ENCODE measurements around the gene PEG3.

The PEG3 gene

DNA sequence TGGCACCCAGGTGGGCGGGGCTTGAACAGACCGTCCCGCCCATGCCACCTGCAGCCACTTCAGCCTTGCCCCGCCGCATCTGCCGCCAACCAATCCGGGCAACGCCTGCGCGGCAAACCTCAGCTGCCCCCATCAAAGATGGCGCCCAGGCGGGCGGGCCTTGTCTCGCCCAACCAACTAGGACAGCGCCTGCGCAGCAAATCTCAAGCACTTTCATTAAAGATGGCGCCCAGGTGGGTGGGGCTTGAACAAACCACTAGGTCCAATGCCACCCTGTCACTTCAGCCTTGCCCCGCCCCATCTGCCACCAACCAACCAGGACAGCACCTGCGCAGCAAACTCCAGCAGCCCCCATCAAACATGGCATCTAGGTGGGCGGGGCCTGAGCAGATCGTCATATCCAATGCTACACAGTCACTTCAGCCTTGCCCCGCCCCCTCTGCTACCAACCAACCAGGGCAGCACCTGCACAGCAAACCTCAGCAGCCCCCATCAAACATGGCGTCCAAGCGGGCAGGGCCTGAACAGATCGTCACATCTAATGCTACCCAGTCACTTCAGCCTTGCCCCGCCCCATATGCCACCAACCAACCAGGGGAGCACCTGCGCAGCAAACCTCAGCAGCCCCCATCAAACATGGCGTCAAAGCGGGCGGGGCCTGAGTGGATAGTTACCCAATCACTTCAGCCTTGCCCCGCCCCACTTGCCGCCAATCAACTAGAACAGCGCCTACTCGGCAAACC lies 1.4 kb downstream of the PEG3 start:
- no peak for DNase-seq

DNA sequence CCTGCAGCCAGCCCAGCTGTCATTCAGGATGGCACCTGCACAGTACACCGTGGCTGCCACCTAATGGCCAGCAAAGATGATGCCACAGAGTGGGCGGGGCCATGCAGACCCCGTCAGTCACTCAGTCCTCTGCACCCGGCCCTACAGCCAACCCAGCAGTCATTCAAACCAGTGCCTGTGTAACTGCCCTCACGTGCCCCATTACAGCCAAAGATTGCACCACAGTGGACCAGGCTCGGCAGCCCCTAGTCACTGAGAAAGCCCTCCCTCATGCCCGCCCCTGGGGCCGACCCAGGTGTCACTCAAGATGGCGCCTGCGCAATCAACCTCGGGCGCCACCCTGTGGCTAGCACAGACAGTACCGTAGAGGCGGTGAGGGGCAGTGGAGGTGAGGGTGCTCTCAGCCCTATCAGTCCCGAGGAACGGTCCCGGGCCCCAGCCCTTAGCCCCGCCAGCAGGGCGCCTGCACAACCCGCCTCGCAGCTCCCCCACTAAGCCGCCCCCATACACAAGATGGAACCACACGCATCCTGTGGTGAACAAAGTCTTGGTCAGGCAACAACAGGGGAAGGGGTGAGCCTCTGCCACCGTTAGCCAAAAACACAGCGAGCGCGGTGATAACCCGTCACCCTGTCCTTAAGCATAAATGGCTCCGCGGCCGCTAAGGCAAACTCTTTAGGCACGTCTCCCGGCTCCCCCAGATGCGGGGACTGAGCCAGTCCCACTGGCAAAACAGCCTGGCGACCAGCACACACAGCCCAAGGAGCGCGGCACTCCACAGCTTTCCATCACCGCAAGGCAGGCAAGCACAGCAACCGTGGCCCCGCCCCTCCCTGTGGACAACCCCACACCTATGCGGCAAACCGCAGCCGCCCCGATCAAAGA lies 2.3 kb downstream of the PEG3 start:
- no peak for DNase-seq

DNA sequence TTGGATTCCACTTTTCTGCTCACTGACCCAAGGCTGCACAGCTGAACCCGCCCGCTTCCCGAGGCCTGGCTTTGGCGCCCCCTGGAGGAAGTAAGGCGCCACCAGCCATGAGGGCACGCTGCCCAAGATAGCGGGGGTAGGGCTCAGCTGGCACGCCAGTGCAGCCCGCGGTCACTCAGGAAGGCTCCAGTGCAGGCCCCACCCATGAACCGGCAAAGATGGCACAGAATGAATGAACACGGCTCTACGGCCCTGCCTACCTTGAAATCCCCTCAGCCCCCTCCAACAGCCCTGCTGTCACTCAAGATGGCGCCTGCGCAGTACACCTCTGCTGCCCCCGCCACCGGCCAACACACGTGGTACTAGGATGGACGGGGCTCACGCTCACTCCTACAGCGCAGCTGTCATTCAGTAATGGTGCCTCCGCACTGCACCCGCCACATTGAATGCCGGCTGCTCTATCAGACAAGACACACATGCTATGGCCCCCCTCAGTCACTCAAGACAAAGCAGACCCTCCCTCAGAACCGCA lies 3.0 kb downstream of the PEG3 start:
- DNase-seq = no peak

DNA sequence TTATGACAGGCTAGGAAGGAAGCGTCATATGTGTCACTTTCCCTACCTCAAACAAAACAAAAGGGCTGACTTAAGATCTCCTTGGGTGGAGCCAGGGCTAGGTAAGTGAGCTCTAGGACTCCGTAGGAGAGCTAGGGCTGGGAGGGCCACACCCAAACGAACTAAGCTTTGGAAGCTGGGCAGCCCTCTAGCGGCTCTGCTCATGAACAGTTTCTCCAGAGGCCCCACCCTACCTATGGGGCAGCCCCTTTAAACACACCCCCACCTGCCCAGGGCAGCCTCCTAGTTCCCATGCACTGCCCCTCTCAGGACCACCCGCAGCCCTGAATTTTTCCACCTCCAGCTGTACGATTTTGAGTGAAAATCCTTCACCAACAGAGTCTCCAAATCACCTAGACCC lies 3.5 kb downstream of the PEG3 start:
- DNase-seq = no peak

DNA sequence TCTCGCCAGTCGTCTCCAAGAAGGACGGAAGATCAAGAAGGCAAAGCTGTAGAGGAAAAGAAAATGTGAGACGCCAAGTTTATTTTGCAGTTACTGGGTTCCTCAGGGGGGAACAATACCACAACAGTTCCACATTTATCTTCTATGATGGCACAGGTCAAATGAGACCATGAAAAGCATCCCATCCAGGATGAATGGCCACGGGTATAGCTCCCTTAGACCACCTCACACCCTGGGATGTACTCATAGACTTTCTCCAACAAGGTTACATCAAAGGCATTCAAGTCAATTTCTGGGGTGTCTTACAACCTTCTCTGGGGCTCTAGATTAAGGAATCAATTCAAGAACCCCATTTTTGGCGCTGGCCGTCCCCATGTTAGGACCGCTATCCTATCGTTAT lies 4.5 kb downstream of the PEG3 start:
- DNase-seq = no peak

DNA sequence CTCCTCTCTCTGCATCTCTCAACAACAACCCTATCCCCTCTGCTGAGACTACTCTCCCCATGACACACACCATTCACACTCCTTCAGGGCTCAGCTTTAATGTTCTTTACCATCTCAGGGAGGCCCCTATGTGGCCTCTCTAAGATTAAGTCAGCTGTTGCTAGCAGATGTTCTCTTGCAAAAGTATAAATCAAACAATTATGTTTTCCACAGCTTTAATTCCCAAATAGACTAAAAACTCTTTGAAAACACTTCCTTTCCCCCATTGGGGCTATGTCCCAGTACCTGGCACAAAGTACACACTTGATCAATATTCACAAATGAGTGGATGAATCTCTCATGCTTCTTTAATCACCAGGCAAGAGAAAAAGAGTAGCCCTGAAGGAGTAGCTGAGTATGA lies 5.1 kb downstream of the PEG3 start:
- no peak for DNase-seq

DNA sequence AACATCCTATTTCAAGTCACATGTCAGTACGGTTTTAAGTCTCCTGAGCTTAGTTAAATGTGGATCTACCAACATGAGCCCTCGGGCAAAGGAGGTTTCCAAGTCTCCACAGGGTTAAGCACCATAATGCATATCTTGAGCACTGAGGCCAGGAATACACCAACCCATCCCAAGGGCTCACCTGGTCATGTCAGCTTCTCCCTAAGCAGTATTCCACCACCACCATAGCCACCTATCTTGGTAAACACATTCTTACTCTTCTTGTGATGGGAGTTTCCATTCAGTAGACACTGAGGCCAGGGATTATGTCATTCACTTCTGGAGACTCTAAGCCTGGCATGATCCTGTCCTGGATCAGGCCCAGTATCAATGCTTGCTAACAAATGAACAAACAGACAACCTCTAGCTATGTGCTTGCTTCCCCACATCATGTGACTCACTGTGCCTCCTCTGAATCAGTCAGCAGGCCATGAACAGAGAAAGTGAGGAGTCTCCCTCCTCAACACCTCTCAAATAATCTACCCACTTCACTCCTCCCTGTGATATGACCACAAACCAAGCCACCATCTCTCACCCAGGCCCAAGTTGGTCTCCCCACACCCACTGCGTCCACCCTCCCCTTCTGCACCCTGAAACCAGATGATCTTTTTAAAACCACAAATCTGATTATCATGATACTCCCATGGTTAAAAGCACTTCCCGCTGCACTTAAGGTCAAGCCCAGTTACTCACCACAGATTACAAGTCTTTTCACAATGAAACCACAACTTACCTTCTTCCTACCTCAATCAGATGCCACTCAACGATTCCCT lies 5.8 kb downstream of the PEG3 start:
- no peak for DNase-seq

DNA sequence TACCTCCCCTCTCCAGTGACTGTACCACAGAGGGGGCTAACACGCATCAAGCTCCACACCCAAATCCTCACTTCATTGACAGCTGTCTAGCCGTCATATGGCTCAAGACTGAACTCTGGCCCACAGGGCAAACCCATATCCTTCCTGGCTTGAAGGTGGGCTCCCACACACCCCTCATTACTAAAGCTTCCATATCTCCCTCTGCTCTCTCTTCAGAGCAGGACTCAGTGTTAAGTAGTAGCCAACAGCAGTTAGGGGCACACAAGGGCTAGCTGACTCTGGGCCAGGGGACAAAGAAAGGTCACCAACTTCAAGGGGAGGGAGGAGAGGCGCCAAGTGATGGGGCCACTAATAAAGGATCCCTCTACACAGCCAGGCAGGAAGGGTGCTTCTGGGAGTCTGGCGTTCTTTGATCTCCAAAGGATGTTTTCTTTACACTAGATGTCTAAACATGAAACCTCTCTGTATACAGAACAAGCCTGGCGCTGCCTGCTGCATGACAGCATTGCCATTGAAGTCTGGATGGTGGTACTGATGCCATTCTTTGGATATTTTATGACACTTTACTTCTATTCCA lies 8.1 kb downstream of the PEG3 start:
- DNase-seq = no peak

DNA sequence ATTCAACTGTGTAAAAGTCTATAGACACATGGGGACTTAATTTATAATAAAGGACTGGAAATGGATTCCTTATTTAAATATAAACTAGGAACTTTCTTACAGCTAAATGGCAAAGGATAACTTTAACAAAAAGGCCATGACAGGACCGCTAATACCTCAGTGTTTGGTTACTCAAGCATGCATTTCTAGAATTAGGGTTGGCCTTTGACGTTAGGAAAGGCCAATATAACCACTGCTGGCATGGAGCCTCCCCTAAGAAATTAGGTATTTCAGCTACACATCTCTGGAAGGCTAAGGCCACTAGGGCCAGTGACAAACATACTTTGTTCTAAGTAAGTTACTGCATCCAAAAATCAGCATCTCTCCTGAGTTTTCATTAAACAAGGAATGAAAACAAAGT lies 9.3 kb downstream of the PEG3 start:
- DNase-seq = no peak

DNA sequence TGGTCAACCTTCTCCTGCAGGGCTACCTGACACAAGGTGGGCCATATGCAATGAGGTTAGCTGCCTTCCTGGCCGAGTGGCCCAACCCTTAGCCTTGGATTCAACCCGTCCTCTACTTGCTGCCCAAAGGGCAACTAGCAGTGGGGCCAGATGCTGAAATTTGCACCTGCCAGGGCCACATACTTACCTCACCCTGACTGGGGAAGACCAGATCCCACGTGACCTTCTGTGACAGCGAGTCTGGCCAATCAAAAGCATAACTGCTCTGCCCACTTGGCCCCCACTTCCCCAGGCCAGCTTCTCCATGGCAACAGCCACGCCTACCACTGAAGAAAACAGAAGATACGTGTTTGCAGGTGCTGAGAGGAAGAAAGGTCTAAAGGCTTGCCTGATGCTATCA lies 10.9 kb downstream of the PEG3 start:
- no peak for DNase-seq

DNA sequence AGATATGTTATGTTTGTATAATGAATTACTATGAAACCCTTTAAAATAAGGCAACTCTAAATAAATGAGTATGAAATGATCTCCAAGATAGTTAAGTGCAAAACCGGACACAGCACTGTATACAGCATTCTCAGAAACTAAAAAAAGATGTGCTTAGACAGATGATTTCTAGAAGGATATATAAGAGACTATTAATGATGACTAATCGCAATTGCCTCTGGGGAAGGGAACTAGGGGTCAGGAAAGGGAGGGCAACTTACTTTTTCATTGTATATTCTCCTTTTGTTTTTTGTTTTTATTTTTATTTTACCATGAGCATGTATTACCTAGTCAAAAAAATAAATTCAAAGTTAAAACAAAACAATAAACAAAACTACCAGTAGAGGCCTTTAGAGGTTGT lies 12.8 kb downstream of the PEG3 start:
- DNase-seq = no peak

DNA sequence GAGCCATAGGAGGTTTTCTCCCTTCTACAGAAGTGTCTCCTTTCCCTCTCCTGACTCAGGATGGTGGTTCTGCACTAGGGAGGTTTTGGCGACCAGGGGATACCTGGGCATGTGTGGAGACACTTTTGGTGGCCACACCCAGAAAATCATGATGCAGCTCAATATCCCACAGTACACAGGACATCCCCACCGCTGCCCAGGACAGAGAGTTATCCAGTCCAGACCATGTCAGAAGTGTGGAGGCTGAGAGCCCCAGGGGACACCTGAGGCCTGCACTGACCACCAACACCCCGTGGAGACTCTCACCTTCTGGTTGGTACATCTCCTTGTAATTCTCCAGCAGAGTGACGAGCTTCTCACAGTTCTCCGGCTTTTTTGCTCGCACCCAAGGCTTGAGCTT lies 16.6 kb downstream of the PEG3 start:
- DNase-seq = no peak

DNA sequence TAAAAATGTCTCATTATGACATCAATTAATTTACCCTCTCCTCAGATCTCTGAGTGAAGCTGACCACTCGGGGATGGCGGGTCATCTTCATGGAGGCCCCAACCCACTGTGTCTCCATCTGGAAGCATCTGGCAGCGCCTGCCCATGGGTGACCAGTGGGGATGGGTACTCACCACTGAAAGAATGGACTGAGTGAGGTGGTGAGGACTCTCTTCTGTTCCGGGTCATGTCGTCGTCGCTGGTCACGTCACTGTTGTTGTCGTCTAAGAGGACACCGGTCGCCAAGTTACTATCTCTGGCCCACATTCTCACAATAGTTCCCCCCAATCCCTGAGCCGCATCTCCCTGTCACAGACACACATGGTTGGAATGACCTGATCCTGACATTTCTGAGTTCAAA lies 17.1 kb downstream of the PEG3 start:
- DNase-seq = no peak

DNA sequence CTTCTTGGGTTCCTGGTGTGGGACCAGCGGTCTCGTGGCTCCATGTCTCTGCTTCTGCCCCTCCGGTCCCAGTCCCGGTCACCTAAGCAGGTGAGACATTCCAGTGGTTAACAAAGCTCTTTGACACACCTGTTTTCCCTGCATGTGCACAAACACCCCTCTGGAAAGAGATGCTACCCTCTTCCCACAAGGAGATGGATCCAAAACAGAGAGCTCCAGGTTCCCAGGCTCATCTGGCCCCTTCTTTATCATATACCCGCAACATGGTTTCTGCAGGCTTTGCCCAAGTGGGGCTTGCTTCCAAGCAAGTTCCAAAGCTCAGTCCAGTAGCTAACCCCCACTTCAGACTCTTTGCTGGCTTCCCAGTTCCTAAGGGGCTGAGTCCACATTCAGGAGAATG lies 17.8 kb downstream of the PEG3 start:
- DNase-seq = no peak

DNA sequence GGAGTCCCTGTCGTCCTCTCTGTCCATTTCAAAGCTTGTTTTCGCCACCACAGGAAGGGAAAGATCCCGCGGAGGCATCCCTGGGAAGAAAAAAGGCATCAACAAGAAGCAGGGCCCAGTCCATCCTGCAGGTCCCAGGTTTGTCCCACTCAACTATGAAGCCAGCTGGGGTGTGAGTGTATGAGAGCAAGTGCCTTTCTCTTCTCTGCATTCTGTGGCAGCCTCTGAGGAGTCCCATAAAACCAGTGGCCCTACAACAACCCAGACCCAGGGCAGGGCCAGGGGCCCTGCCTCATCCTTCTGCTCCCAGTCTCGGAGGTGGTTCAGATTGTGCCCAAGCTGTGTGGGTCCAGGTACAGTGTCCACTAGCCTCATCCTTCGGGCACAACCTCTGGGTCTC lies 18.9 kb downstream of the PEG3 start:
- no peak for DNase-seq

DNA sequence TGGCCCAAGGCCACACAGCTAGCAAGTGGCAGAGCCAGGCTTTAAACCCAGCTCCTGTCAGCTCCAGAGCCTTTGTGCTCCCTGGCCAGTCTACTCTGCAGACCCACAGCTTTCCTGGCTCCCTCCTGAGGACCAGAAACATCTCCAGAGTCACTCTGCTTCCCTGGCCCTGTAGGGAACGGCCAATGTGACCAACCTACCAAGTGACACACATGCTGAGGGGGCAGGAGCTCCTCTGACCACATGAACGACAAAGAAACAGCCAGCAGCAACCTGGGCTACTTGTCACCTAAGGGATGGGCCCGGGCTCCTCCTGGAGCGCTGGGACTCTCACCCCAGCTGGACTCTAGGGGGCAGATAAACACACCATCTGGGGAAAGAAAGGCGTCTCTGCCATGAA lies 19.3 kb downstream of the PEG3 start:
- no peak for DNase-seq

DNA sequence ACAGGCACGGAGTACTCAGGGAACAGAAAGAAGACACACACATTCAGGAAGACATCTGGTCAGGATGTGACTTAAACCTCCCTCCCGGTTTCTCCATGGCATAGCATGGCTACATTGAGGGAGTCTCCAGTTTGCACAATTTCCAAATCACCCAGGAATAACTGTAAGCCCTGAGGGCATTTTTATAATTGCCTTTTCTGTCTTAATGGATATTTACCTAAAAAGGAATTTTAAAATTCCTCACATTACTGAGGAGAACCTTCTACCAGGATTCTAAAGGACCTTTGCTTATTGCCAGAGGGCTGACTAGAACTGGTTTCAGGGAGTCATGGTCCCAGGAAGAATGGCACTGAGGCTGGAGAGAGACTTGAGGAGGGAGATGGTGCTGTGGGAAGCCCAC lies 21.4 kb downstream of the PEG3 start:
- no peak for DNase-seq

DNA sequence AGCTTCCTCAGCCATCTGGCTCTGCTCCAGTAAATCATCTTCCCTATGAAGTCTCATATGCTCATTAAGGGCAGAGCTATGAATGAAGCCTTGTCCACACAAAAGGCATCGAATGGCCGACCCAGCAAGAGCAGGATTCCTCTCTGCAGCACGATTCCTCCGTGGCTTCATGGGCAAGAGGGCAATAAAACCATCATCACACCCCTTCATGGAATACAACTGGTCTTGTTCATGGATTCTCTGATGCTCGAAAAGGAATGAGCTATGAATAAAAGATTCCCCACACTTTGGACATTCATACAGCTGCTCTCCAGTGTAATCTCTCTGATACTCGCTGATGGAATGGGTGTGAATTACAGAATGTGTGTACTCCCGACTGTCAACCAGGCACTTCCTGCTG lies 25.9 kb downstream of the PEG3 start:
- no peak for DNase-seq

DNA sequence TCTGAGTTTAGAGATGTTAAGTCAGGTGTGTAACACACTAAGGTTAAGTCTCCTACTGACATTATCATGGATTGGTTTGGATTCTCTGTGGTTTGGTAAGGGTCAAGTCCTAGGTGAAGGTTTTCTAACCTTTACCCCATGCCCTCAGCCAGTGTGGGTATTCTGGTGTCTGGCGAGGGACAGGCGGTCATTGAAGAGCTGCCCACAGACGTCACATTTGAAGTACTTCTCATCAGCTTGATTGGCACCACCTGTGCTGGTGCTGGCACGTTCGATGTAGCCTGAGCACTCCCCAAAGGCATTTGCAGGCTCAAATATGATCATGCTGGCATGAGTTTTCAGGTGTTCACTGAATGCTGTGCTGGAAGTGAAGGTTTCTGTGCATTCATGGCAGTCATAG lies 27.0 kb downstream of the PEG3 start:
- DNase-seq = no peak

DNA sequence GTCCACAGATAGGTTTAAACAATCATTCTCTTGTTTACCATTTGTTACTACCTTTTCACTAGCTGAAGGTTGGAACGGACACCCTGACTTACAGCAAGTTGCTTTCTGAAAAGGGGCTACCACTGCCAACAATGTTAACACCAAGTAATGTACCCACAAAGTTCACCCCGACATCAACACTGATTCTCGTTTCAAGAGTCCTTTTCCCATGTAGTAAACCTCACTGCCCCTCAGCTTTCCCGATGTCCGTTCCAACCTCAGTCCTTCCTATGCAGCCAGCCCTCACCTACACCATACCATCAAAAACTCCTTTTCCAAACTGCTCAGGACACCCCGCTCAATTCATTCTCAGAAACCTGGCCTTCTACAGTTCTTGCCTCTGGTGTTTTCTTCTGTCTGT lies 29.0 kb downstream of the PEG3 start:
- no peak for DNase-seq

DNA sequence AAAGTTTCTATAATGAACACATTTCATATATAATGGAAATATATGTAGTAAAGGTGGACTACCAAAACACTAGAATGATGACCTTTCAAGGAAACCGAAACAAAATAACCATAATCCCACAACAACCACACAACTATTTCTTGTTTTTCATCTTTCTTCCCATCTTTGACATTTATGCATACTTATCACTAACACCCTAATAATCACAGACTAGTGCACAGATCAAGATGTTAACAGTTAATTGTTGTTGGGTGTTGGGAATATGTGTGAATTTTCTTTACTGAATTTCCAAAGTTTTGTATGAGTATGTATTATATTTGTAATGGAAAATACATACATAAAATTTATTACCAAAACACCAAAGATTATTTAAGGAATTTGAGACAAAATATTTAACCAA lies 30.3 kb downstream of the PEG3 start:
- no peak for DNase-seq

DNA sequence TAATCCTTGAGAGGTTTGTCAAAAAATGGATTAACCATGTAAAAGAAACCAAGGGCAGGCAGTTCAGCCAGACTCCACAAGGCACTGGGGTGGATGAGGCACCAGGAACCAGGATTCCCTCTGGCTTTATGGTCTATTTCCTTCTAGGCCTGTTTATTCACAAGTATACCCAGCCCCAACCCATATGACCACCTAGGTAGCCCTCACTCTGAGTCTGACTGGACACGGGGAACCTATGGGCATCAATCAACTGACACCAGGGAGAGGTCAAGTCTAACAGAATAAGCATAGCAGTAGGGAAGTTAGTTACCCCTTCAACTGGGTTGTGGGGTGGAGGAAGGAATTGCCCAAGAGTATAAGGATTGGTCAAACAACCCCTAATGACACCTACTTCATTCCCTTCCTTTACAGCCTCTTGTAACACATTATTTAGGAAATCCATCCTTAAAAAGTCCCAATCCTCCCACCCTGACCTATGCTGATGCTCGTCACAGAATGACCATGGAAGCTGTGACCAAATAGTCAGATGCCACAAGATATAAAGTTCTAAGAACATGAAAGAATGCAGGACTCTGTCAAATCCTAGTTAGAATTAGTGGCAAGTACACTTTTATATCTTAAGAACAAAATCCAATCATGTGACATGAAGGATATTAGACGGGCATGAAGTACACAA lies 31.7 kb downstream of the PEG3 start:
- DNase-seq = no peak

DNA sequence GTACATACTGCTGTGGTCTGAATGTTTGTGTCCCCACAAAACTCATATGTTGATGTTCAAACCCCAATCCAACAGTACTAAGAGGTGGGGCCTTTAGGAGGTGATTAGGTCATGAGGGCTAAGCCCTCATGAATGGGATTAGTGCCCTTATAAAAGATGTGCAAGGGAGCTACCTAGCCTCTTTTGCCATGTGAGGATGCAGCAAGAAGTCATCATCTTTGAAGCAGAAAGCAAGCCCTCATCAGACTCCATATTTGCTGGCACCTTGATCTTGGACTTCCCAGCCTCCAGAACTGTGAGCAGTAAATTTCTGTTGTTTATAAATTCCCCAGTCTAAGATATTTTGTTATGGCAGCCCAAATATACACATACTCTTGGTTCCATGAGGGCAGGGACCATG lies 33.9 kb downstream of the PEG3 start:
- no peak for DNase-seq
